Measurements from ENCODE around the gene MCC.

The MCC gene

GRCh38 chr5:113176196-113176595, 312.1 kb downstream of the MCC start:
- H3K27me3 ChIP-seq (ENCODE audit: control insufficient read depth, insufficient read depth, low read length): no peaks in the 10 kb centered on the region
- H3K9me3 ChIP-seq (ENCODE audit: control insufficient read depth, insufficient read depth, low read length): no peaks in the 10 kb centered on the region
- no peaks in the 10 kb centered on the region for H3K36me3 ChIP-seq (ENCODE audit: control insufficient read depth, insufficient read depth, low read length)
- H3K27ac ChIP-seq (ENCODE audit: low read depth, low read length): no peak overlapping the region
- H3K4me3 ChIP-seq (ENCODE audit: low read depth, low read length): no peak overlapping the region
- H3K9ac ChIP-seq (ENCODE audit: low read depth, low read length): no peak overlapping the region
- H3K4me1 ChIP-seq (ENCODE audit: control insufficient read depth, insufficient read depth, low read length): peaks cover 22% of the 10 kb centered on the region

- no peak overlapping the region for H3K27ac ChIP-seq (ENCODE audit: low read depth, low read length)
- H3K27me3 ChIP-seq (ENCODE audit: control insufficient read depth, insufficient read depth, low read length): no peaks in the 10 kb centered on the region
- no peak overlapping the region for H3K9ac ChIP-seq (ENCODE audit: low read depth, low read length)
- H3K9me3 ChIP-seq (ENCODE audit: control insufficient read depth, insufficient read depth, low read length): no peaks in the 10 kb centered on the region
- H3K36me3 ChIP-seq (ENCODE audit: control insufficient read depth, insufficient read depth, low read length): no peaks in the 10 kb centered on the region
- peaks cover 8% of the 10 kb centered on the region for H3K4me1 ChIP-seq (ENCODE audit: control insufficient read depth, insufficient read depth, low read length)
- no peak overlapping the region for H3K4me3 ChIP-seq (ENCODE audit: low read depth, low read length)
These were observed 315.9 kb downstream of the MCC start for GRCh38 chr5:113172231-113172826.

- peaks cover 15% of the 10 kb centered on the region for H3K4me1 ChIP-seq (ENCODE audit: control insufficient read depth, insufficient read depth, low read length)
- H3K27me3 ChIP-seq (ENCODE audit: control insufficient read depth, insufficient read depth, low read length): no peaks in the 10 kb centered on the region
- no peak overlapping the region for H3K27ac ChIP-seq (ENCODE audit: low read depth, low read length)
- H3K36me3 ChIP-seq (ENCODE audit: control insufficient read depth, insufficient read depth, low read length): no peaks in the 10 kb centered on the region
- H3K4me3 ChIP-seq (ENCODE audit: low read depth, low read length): no peak overlapping the region
- H3K9ac ChIP-seq (ENCODE audit: low read depth, low read length): no peak overlapping the region
- H3K9me3 ChIP-seq (ENCODE audit: control insufficient read depth, insufficient read depth, low read length): no peaks in the 10 kb centered on the region
These were observed 316.7 kb downstream of the MCC start for GRCh38 chr5:113171520-113171919.

- Histone ChIP-seq H3K27ac (ENCODE audit: low read depth, low read length) (no peak overlapping the region), H3K36me3 (ENCODE audit: control insufficient read depth, insufficient read depth, low read length) (no peaks in the 10 kb centered on the region), H3K27me3 (ENCODE audit: control insufficient read depth, insufficient read depth, low read length) (no peaks in the 10 kb centered on the region), H3K9me3 (ENCODE audit: control insufficient read depth, insufficient read depth, low read length) (no peaks in the 10 kb centered on the region), H3K9ac (ENCODE audit: low read depth, low read length) (no peak overlapping the region), H3K4me3 (ENCODE audit: low read depth, low read length) (no peak overlapping the region), H3K4me1 (ENCODE audit: control insufficient read depth, insufficient read depth, low read length) (peaks cover 22% of the 10 kb centered on the region)
These were observed 317.5 kb downstream of the MCC start for GRCh38 chr5:113170707-113171106.

GRCh38 chr5:113169720-113170119, 318.5 kb downstream of the MCC start:
- peaks cover 22% of the 10 kb centered on the region for H3K4me1 ChIP-seq (ENCODE audit: control insufficient read depth, insufficient read depth, low read length)
- no peak overlapping the region for H3K9ac ChIP-seq (ENCODE audit: low read depth, low read length)
- no peaks in the 10 kb centered on the region for H3K36me3 ChIP-seq (ENCODE audit: control insufficient read depth, insufficient read depth, low read length)
- no peak overlapping the region for H3K4me3 ChIP-seq (ENCODE audit: low read depth, low read length)
- no peaks in the 10 kb centered on the region for H3K27me3 ChIP-seq (ENCODE audit: control insufficient read depth, insufficient read depth, low read length)
- H3K9me3 ChIP-seq (ENCODE audit: control insufficient read depth, insufficient read depth, low read length): no peaks in the 10 kb centered on the region
- no peak overlapping the region for H3K27ac ChIP-seq (ENCODE audit: low read depth, low read length)

GRCh38 chr5:113167985-113168384, 320.3 kb downstream of the MCC start:
- H3K4me1 ChIP-seq (ENCODE audit: control insufficient read depth, insufficient read depth, low read length): peaks cover 22% of the 10 kb centered on the region
- H3K27me3 ChIP-seq (ENCODE audit: control insufficient read depth, insufficient read depth, low read length): no peaks in the 10 kb centered on the region
- no peaks in the 10 kb centered on the region for H3K9me3 ChIP-seq (ENCODE audit: control insufficient read depth, insufficient read depth, low read length)
- H3K4me3 ChIP-seq (ENCODE audit: low read depth, low read length): no peak overlapping the region
- no peak overlapping the region for H3K27ac ChIP-seq (ENCODE audit: low read depth, low read length)
- H3K36me3 ChIP-seq (ENCODE audit: control insufficient read depth, insufficient read depth, low read length): no peaks in the 10 kb centered on the region
- no peak overlapping the region for H3K9ac ChIP-seq (ENCODE audit: low read depth, low read length)

- peaks cover 25% of the 10 kb centered on the region for H3K4me1 ChIP-seq (ENCODE audit: control insufficient read depth, insufficient read depth, low read length)
- H3K27me3 ChIP-seq (ENCODE audit: control insufficient read depth, insufficient read depth, low read length): no peaks in the 10 kb centered on the region
- no peak overlapping the region for H3K9ac ChIP-seq (ENCODE audit: low read depth, low read length)
- no peaks in the 10 kb centered on the region for H3K9me3 ChIP-seq (ENCODE audit: control insufficient read depth, insufficient read depth, low read length)
- H3K4me3 ChIP-seq (ENCODE audit: low read depth, low read length): no peak overlapping the region
- H3K36me3 ChIP-seq (ENCODE audit: control insufficient read depth, insufficient read depth, low read length): no peaks in the 10 kb centered on the region
- H3K27ac ChIP-seq (ENCODE audit: low read depth, low read length): peak overlapping the region; percentile 63
These were observed 321.3 kb downstream of the MCC start for GRCh38 chr5:113166852-113167366.

GRCh38 chr5:113166261-113166660, 322.0 kb downstream of the MCC start:
- H3K9me3 ChIP-seq (ENCODE audit: control insufficient read depth, insufficient read depth, low read length): no peaks in the 10 kb centered on the region
- no peak overlapping the region for H3K4me3 ChIP-seq (ENCODE audit: low read depth, low read length)
- no peaks in the 10 kb centered on the region for H3K27me3 ChIP-seq (ENCODE audit: control insufficient read depth, insufficient read depth, low read length)
- H3K9ac ChIP-seq (ENCODE audit: low read depth, low read length): no peak overlapping the region
- peak overlapping the region; percentile 37 for H3K27ac ChIP-seq (ENCODE audit: low read depth, low read length)
- H3K36me3 ChIP-seq (ENCODE audit: control insufficient read depth, insufficient read depth, low read length): no peaks in the 10 kb centered on the region
- peaks cover 25% of the 10 kb centered on the region for H3K4me1 ChIP-seq (ENCODE audit: control insufficient read depth, insufficient read depth, low read length)

- H3K36me3 ChIP-seq (ENCODE audit: control insufficient read depth, insufficient read depth, low read length): no peaks in the 10 kb centered on the region
- no peak overlapping the region for H3K27ac ChIP-seq (ENCODE audit: low read depth, low read length)
- no peak overlapping the region for H3K9ac ChIP-seq (ENCODE audit: low read depth, low read length)
- H3K9me3 ChIP-seq (ENCODE audit: control insufficient read depth, insufficient read depth, low read length): no peaks in the 10 kb centered on the region
- peaks cover 38% of the 10 kb centered on the region for H3K4me1 ChIP-seq (ENCODE audit: control insufficient read depth, insufficient read depth, low read length)
- H3K4me3 ChIP-seq (ENCODE audit: low read depth, low read length): no peak overlapping the region
- no peaks in the 10 kb centered on the region for H3K27me3 ChIP-seq (ENCODE audit: control insufficient read depth, insufficient read depth, low read length)
These were observed 324.2 kb downstream of the MCC start for GRCh38 chr5:113164021-113164420.

- no peaks in the 10 kb centered on the region for H3K9me3 ChIP-seq (ENCODE audit: control insufficient read depth, insufficient read depth, low read length)
- H3K4me3 ChIP-seq (ENCODE audit: low read depth, low read length): no peak overlapping the region
- peaks cover 32% of the 10 kb centered on the region for H3K4me1 ChIP-seq (ENCODE audit: control insufficient read depth, insufficient read depth, low read length)
- no peaks in the 10 kb centered on the region for H3K27me3 ChIP-seq (ENCODE audit: control insufficient read depth, insufficient read depth, low read length)
- no peak overlapping the region for H3K9ac ChIP-seq (ENCODE audit: low read depth, low read length)
- H3K27ac ChIP-seq (ENCODE audit: low read depth, low read length): no peak overlapping the region
- no peaks in the 10 kb centered on the region for H3K36me3 ChIP-seq (ENCODE audit: control insufficient read depth, insufficient read depth, low read length)
These were observed 324.9 kb downstream of the MCC start for GRCh38 chr5:113163328-113163727.

- Histone ChIP-seq H3K4me3 (ENCODE audit: low read depth, low read length) (no peak overlapping the region), H3K9me3 (ENCODE audit: control insufficient read depth, insufficient read depth, low read length) (no peaks in the 10 kb centered on the region), H3K9ac (ENCODE audit: low read depth, low read length) (no peak overlapping the region), H3K36me3 (ENCODE audit: control insufficient read depth, insufficient read depth, low read length) (no peaks in the 10 kb centered on the region), H3K27me3 (ENCODE audit: control insufficient read depth, insufficient read depth, low read length) (no peaks in the 10 kb centered on the region), H3K27ac (ENCODE audit: low read depth, low read length) (peak overlapping the region; percentile 42), H3K4me1 (ENCODE audit: control insufficient read depth, insufficient read depth, low read length) (peaks cover 32% of the 10 kb centered on the region)
These were observed 325.5 kb downstream of the MCC start for GRCh38 chr5:113162770-113163169.
